Testis (tissue), 2 donors: ENCODE data around the gene MRPL10.

ENCODE experiments used
- CTCF ChIP-seq, 3 experiments: fragments of 450-650 bp in 2 of 3; fragments of 200-600 bp in 1 of 3; sonication (generic) in 1 of 3; IDR thresholded peaks; one replicate each; pipeline ENCODE4 v1.5.1; 2016 to 2019; ENCODE audit warnings: antibody characterized with exemption in 3 of 3, mild to moderate bottlenecking in 2 of 3, moderate library complexity in 1 of 3
- POLR2A ChIP-seq: fragments of 450-650 bp; IDR thresholded peaks from one replicate; pipeline ENCODE4 v1.6.1; 2017; ENCODE audit warnings: antibody characterized with exemption, mild to moderate bottlenecking, moderate library complexity

DNA sequence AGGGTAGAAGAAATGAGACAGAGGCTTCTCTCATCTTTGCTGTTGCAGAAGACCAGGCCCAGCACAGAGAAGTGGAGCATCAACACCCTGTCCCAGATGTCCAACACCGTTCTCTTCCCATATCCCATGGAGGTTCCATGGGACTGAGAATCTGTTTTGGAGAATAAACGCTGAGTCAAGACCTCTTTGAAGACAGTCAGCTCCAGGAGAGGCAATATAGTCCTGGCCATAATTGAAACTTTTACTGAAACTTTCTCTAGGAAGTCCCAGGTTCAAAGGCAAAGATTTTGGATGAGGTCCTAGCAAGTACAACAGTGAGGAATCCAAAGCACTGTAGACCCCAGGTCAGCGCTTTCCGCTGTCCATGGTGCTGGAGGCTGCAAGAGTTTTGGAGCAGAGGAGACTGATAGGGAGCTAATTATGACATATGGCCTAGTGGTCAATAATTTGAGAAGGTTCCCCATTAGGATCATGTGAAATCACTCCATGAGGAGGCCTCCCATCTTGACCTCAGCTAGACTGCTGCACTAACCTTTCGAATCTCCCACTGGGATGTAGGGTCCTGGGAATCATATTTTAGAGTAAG lies 45.7 kb downstream of the MRPL10 start:
- no peak for TF ChIP-seq CTCF (IDR thresholded peaks at IDR 0.05)
- no peak for TF ChIP-seq POLR2A
